Stimulated activated CD8-positive, alpha-beta memory T cell treated with anti-CD3 and anti-CD28 coated beads, Interleukin-2, amount 100 ng/mL, for 48 hours (primary cell): ENCODE results near the gene PTEN.
"Not testable (repeated sequence)": the region's sequence is repeated elsewhere in the genome, so short reads cannot be mapped to it uniquely, and the experiment has no call there.

Source experiments
- DNase-seq, 2 donors: peaks; one replicate each; pipeline ENCODE4 v3.0.0-alpha.2; 2020; ENCODE audit warnings: low read depth in 2 of 2

The PTEN gene

GRCh38 chr10:87845624-87845998 lies 17.8 kb upstream of the PTEN start:
- no peak for DNase-seq

GRCh38 chr10:87846023-87846422 lies 17.4 kb upstream of the PTEN start:
- no peak for DNase-seq

- not testable (repeated sequence) for DNase-seq
Measured at GRCh38 chr10:87846711-87847110, 16.7 kb upstream of the PTEN start.

GRCh38 chr10:87847550-87847949 lies 15.9 kb upstream of the PTEN start:
- DNase-seq = no peak

GRCh38 chr10:87849001-87849400 lies 14.4 kb upstream of the PTEN start:
- DNase-seq = no peak

GRCh38 chr10:87850742-87851205 lies 12.7 kb upstream of the PTEN start:
- DNase-seq = peak; percentile 15

- DNase-seq = no peak
Measured at GRCh38 chr10:87852089-87852488, 11.3 kb upstream of the PTEN start.

- DNase-seq = not testable (repeated sequence)
Measured at GRCh38 chr10:87855247-87855646, 8.2 kb upstream of the PTEN start.

GRCh38 chr10:87855665-87856064 lies 7.8 kb upstream of the PTEN start:
- DNase-seq = not testable (repeated sequence)

- DNase-seq = no peak
Measured at GRCh38 chr10:87860156-87860795, 3.1 kb upstream of the PTEN start.

GRCh38 chr10:87860816-87861403 lies 2.5 kb upstream of the PTEN start:
- no peak for DNase-seq

GRCh38 chr10:87861566-87861952 lies 1.9 kb upstream of the PTEN start:
- DNase-seq = peak; percentile 1 to 20

GRCh38 chr10:87861953-87862678 lies 1.3 kb upstream of the PTEN start:
- DNase-seq = peak; percentile 88 to 92

- DNase-seq = peak in 1 of 2 donors; percentile 40
Measured at GRCh38 chr10:87862679-87863052, 759 bp upstream of the PTEN start.

- peak; percentile 9 to 11 for DNase-seq
Measured at GRCh38 chr10:87863951-87864495, 598 bp downstream of the PTEN start.

- DNase-seq = no peak
Measured at GRCh38 chr10:87864496-87865059, 1.2 kb downstream of the PTEN start.

- no peak for DNase-seq
Measured at GRCh38 chr10:87865241-87865881, 1.9 kb downstream of the PTEN start.

- DNase-seq = no peak
Measured at GRCh38 chr10:87866412-87866974, 3.1 kb downstream of the PTEN start.

GRCh38 chr10:87867453-87867852 lies 4.0 kb downstream of the PTEN start:
- DNase-seq = no peak

GRCh38 chr10:87868277-87868676 lies 4.9 kb downstream of the PTEN start:
- no peak for DNase-seq

GRCh38 chr10:87869139-87869538 lies 5.7 kb downstream of the PTEN start:
- DNase-seq = not testable (repeated sequence)
